GM21723 (cell line): ENCODE measurements around the gene PET100.

Source experiments
- ATAC-seq: cut with Tn5 transposase; IDR thresholded peaks from one replicate; pipeline ENCODE4 v1.9.1; 2021; ENCODE audit warnings: mild to moderate bottlenecking, moderate library complexity; ENCODE audit not compliant: unreplicated experiment

PET100 gene

GRCh38 chr19:7647156-7647555 is 17.6 kb downstream of the PET100 start:
- ATAC-seq: no peak

- no peak for ATAC-seq
Measured at GRCh38 chr19:7648265-7649014, 18.8 kb downstream of the PET100 start.

- ATAC-seq: no peak
Measured at GRCh38 chr19:7650148-7650547, 20.6 kb downstream of the PET100 start.

- no peak for ATAC-seq
Measured at GRCh38 chr19:7652061-7652641, 22.6 kb downstream of the PET100 start.

- no peak for ATAC-seq
Measured at GRCh38 chr19:7654401-7654800, 24.8 kb downstream of the PET100 start.

GRCh38 chr19:7655581-7655980 is 26.0 kb downstream of the PET100 start:
- ATAC-seq: no peak

- no peak for ATAC-seq
Measured at GRCh38 chr19:7657131-7657751, 27.6 kb downstream of the PET100 start.

- ATAC-seq: peak; percentile 78
Measured at GRCh38 chr19:7658219-7658686, 28.7 kb downstream of the PET100 start.

- no peak for ATAC-seq
Measured at GRCh38 chr19:7661744-7662538, 32.3 kb downstream of the PET100 start.

GRCh38 chr19:7662657-7663056 is 33.1 kb downstream of the PET100 start:
- ATAC-seq: no peak

GRCh38 chr19:7663706-7664105 is 34.1 kb downstream of the PET100 start:
- ATAC-seq: no peak

- no peak for ATAC-seq
Measured at GRCh38 chr19:7665076-7665475, 35.5 kb downstream of the PET100 start.

- no peak for ATAC-seq
Measured at GRCh38 chr19:7668842-7669241, 39.2 kb downstream of the PET100 start, which contains the start of gene RETN. RETN (plus strand) TSS chr19:7669049; CDS start chr19:7669327, 278 bp downstream.

GRCh38 chr19:7669641-7670040 is 40.0 kb downstream of the PET100 start:
- no peak for ATAC-seq

- ATAC-seq: no peak
Measured at GRCh38 chr19:7670150-7670783, 40.7 kb downstream of the PET100 start.

- no peak for ATAC-seq
Measured at GRCh38 chr19:7670790-7671189, 41.2 kb downstream of the PET100 start.

- ATAC-seq: no peak
Measured at GRCh38 chr19:7672522-7672921, 42.9 kb downstream of the PET100 start.

GRCh38 chr19:7674010-7675005 is 44.7 kb downstream of the PET100 start:
- ATAC-seq: no peak

GRCh38 chr19:7676376-7676775 is 46.8 kb downstream of the PET100 start:
- no peak for ATAC-seq
